Gastroesophageal sphincter (tissue), 3 donors: Measurements from ENCODE around the gene HNRNPUL1.

Experiments used
- CTCF ChIP-seq, 4 experiments: fragments of 200-600 bp in 2 of 4; fragments of 450-650 bp in 2 of 4; sonication (generic) in 1 of 4; IDR thresholded peaks; one replicate each; pipeline ENCODE4 v1.5.1; 2017 to 2019; ENCODE audit warnings: antibody characterized with exemption in 4 of 4, mild to moderate bottlenecking in 2 of 4, moderate library complexity in 2 of 4
- POLR2A ChIP-seq, 2 donors: fragments of 450-650 bp; IDR thresholded peaks; one replicate each; pipeline ENCODE4 v1.6.1; 2017; ENCODE audit warnings: antibody characterized with exemption in 2 of 2, mild to moderate bottlenecking in 2 of 2, moderate library complexity in 1 of 2
- POLR2AphosphoS5 ChIP-seq: sonication (generic); formaldehyde crosslinking; IDR thresholded peaks from one replicate; pipeline ENCODE4 v1.6.1; 2017; ENCODE audit warnings: antibody characterized with exemption

GRCh38 chr19:41334793-41335192 lies 70.6 kb downstream of the HNRNPUL1 start:
- TF ChIP-seq POLR2AphosphoS5 (no peak), CTCF (IDR thresholded peaks at IDR 0.05) (no peak), POLR2A (IDR thresholded peaks at IDR 0.05) (no peak)
